Stimulated activated CD8-positive, alpha-beta memory T cell treated with anti-CD3 and anti-CD28 coated beads, Interleukin-4, amount 100 ng/mL, for 1 hour (primary cell): ENCODE data around the gene HTR2A.
A peak's percentile ranks its signal among the peaks of the same experiment; 100 is the strongest.
"Not testable (repeated sequence)": the region's sequence is repeated elsewhere in the genome, so short reads cannot be mapped to it uniquely, and the experiment has no call there.

ENCODE experiments used
- DNase-seq, 2 donors: peaks; one replicate each; pipeline ENCODE4 v3.0.0-alpha.2; 2020; ENCODE audit warnings: low read depth in 2 of 2, low spot score in 1 of 2

The HTR2A gene

GRCh38 chr13:46812301-46812797 is 84.5 kb downstream of the HTR2A start:
- DNase-seq, result no peak

- DNase-seq, result no peak
These were observed 86.4 kb downstream of the HTR2A start for GRCh38 chr13:46810440-46810839.

GRCh38 chr13:46804921-46805320 is 91.9 kb downstream of the HTR2A start:
- not testable (repeated sequence) for DNase-seq

- DNase-seq, result no peak
These were observed 92.5 kb downstream of the HTR2A start for GRCh38 chr13:46804391-46804815.

- DNase-seq, result no peak
These were observed 93.3 kb downstream of the HTR2A start for GRCh38 chr13:46803586-46803985.

GRCh38 chr13:46801858-46802257 is 95.0 kb downstream of the HTR2A start:
- no peak for DNase-seq

- no peak for DNase-seq
These were observed 97.7 kb downstream of the HTR2A start for GRCh38 chr13:46799139-46799538.

GRCh38 chr13:46797501-46798237 is 99.2 kb downstream of the HTR2A start:
- no peak for DNase-seq

- peak; percentile 71 to 79 for DNase-seq
These were observed 100.1 kb downstream of the HTR2A start, which contains the start of gene ESD for GRCh38 chr13:46796515-46797474. Gene ESD (minus strand): TSS chr13:46797161. CDS start chr13:46791413, 5,748 bp downstream.

GRCh38 chr13:46796129-46796514 is 100.7 kb downstream of the HTR2A start:
- no peak for DNase-seq

GRCh38 chr13:46795321-46795720 is 101.5 kb downstream of the HTR2A start:
- no peak for DNase-seq

GRCh38 chr13:46783504-46783903 is 113.3 kb downstream of the HTR2A start:
- DNase-seq, result no peak

- DNase-seq, result no peak
These were observed 114.2 kb downstream of the HTR2A start for GRCh38 chr13:46782691-46783090.

- DNase-seq, result no peak
These were observed 114.8 kb downstream of the HTR2A start for GRCh38 chr13:46782066-46782465.
